Inflammatory macrophage treated with lipopolysaccharide for 1 hour (primary cell): Measurements from ENCODE around the gene ISCU.
"Not testable (repeated sequence)": the region's sequence is repeated elsewhere in the genome, so short reads cannot be mapped to it uniquely, and the experiment has no call there.

Experiments
- DNase-seq, 2 donors: peaks; one replicate each; pipeline ENCODE4 v3.0.0-alpha.2; 2020 to 2022

Gene ISCU

GRCh38 chr12:108572166-108572790, 9.9 kb downstream of the ISCU start:
- no peak for DNase-seq

GRCh38 chr12:108573317-108573716, 10.9 kb downstream of the ISCU start:
- no peak for DNase-seq

GRCh38 chr12:108574276-108574675, 11.9 kb downstream of the ISCU start:
- not testable (repeated sequence) for DNase-seq

- DNase-seq: no peak
These were observed 13.0 kb downstream of the ISCU start for GRCh38 chr12:108575199-108575912.

GRCh38 chr12:108576660-108577234, 14.4 kb downstream of the ISCU start:
- DNase-seq: no peak

GRCh38 chr12:108577458-108577857, 15.1 kb downstream of the ISCU start:
- DNase-seq: no peak

GRCh38 chr12:108578264-108578663, 15.9 kb downstream of the ISCU start:
- DNase-seq: no peak

- DNase-seq: no peak
These were observed 16.4 kb downstream of the ISCU start for GRCh38 chr12:108578813-108579212.

DNA sequence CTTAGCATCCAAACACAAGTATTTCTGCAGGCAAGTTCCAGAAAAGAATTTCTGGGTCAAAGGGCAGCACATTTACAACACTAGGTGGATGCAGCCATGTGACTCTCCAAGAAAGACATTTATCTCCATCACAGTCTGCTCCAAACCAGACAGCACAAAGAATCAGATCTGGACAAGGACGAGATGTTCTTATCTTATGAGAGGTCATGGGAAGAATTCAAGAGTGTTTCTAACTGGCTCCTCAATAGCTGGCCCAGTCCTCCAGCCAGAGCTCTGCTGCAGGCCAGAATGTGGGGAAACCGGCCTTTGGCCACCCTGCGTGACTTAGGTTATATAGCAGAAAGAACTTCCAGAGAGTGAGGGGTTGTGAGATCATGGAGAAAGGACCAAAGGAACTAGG, 18.1 kb downstream of the ISCU start:
- DNase-seq: no peak

- DNase-seq: no peak
These were observed 19.2 kb downstream of the ISCU start for GRCh38 chr12:108581311-108582227.

DNA sequence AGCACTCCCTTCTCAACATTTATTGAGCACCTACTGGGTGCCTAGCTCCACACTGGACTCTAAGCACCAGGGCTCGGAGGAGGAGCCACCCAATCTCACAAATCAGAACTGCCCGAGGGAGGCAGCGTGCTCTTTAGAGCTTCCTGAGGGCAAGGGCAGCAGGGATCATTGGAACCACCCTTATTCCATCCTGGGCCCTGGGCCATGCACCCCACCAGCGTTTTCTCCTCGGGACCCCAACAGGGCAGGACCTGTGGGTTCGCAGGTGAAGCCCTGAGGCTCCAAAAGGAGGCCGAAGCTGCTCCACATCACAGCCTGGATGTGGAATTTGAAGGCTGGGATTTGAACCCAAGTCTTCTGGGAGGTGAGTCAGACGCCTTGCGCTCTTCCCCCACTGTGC, 20.1 kb downstream of the ISCU start:
- no peak for DNase-seq

DNA sequence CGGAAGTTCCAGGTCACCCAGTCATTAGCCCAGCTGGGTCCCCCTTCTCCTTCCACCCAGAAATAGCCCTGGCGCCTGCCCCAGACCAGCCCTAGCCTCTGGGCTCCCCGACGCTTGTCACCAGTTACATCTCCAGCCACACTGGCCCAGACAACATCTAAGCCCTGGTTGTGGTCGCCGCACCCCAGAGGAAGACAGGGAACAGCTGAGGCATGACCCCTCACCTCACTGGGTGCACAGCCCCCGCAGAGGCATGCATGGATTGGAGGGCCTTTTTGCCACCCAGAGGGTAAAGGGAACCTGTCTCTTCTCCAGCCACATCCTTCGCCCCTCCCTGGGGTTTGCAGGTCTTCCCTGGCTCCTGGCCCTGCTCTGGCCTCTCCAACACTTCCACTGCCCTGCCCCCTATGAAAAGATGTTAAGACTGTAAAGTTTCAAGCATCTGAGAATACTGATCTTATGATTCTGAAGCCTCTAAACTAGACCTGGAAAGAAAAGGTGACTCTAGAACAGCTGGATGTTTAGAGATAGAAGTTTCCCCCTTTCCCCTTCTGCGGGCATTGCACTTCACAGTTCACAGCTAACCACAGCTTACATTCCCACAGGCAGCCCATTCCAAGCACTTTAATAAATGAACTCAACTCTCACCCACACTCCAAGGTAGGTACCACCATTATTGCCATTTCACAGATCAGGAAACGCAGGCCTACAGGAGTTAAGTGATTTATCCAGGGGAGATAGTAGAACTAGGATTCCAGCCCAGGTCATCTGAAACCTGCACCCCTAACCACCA, 20.8 kb downstream of the ISCU start:
- no peak for DNase-seq

DNA sequence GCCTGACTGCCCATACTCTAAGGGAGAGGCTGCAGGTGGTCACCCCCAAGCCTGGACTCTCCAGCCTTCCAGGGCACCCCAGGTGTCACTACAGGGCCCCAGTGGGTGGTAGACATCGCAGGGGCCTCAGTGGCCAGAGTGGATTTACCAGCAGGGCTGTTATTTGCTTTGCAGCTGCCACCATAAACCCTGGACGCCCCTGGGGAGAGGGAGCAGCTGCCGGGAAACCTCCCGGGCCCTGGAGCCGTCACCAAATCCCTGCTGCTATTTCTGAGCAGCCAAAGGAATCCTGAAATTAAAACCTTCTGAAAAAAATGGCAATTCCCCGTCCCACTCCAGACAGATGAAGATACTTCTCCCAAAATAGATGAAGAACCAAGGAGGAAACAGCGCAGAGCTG, 21.6 kb downstream of the ISCU start:
- no peak for DNase-seq

- DNase-seq: no peak
These were observed 22.2 kb downstream of the ISCU start for GRCh38 chr12:108584456-108585065.

DNA sequence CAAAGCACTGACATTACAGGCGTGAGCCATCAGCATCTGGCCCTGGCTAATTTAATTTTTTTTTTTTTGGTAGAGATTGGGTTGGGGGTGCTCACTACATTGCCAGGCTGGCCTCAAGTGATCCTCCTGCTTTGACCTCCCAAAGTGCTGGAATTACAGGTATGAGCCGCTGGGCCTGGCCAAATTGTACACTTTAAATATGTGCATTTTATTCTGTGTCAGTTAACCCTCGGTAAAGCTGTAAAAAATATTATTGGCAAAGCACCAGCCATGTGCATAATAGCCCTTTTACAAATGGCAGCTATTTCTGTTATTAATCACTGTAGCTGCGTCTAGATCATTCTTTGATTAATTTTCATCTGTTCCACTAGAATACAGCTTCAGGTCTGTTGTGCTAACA, 23.5 kb downstream of the ISCU start:
- DNase-seq: no peak

DNA sequence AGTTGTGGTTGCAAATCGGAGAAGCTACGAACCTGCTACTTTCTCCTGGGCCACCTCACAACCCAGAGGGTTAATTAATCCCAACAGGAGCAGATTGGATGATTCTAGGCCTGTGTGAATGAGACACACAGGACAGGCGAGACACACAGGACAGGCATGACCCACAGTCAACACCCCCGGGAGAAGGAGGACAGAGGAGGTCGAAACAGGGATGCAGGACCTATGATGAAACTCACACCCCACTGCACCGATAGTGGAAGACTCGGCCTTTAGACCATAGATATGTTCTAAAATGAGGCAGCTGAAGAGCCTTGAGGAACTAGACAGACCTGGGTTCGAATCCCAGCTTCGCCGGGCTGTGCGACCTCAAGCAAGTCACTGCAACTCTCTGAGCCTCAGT, 23.9 kb downstream of the ISCU start:
- DNase-seq: no peak

GRCh38 chr12:108587826-108588225, 25.4 kb downstream of the ISCU start:
- no peak for DNase-seq

DNA sequence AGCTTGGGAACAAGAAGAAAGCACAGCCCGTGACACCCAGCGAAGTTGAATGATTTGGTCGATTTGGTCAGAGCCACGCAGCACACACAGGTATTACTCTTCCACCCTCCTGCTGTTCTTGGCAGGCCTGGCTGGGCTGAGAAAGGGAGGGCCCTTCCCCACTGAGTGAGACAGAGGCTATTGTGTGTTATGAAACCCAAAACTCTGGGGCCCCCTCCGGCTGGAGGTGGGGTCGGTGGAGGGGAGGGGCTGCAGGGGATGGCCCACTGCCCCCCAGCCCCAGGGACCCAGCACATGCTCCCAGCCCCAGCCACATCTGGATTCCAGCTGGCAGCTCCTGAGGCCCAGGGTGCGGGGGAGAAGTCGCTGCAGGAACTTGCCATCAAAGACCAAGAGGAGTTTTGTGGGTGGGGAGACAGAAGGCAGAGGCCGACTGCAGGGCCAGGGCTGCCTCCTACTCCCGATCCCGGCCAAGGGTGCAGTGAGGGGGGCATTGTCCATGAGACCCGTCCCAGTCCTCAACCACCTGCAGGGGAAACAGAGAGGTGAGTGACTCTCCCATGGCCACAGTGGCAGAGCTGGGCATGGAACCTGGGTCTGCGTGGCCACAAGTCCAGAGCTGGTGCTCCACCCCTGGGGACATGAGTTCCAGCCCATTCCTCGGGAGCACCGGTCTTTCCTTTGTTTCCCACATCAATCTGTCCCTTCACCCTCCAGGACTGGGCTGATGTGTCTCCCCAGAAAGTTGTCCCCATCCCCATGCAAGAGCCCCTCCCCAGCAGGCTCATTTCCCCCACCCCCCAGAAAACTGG, 26.8 kb downstream of the ISCU start:
- no peak for DNase-seq

- no peak for DNase-seq
These were observed 27.4 kb downstream of the ISCU start for GRCh38 chr12:108589840-108590229.

DNA sequence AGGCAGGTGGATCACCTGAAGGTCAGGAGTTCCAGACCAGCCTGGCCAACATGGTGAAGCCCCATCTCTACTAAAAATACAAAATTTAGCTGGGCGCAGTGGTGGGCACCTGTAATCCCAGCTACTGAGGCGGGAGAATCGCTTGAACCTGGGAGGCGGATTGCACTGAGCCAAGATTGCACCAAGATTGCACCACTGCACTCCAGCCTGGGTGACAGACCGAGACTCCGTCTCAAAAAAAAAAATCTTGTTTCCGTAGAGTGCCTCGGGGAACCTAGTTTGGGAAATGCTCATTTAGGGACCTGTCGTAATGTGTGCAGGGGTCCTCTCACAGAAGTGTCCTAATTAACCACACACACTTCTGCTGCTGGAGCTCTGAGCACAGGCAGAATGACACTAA, 28.1 kb downstream of the ISCU start:
- not testable (repeated sequence) for DNase-seq
